Ovary (tissue), 9 donors: ENCODE results near the gene EEF2K. TPM values are rescaled to one million over a fixed set of nuclear protein-coding genes. Genes with fewer than 3 reads are reported as not detected.

ENCODE experiments used
- DNase-seq, 5 donors: peaks; one replicate each; pipeline ENCODE4 v3.0.0-alpha.2; 2019 to 2020
- H3K27ac ChIP-seq, 2 donors: fragments of 200-600 bp; one replicate each; pipeline versions ENCODE4 v1.5.1 to v1.8.0; 2019 to 2022
- H3K27me3 ChIP-seq: fragments of 200-600 bp; one replicate; pipeline ENCODE4 v1.8.0; 2022
- H3K36me3 ChIP-seq: fragments of 200-600 bp; sonication (generic); one replicate; pipeline ENCODE4 v1.5.1; 2019
- H3K4me1 ChIP-seq: one replicate; pipeline ENCODE4 v1.8.1; 2013; ENCODE audit warnings: mild to moderate bottlenecking, moderate library complexity; ENCODE audit not compliant: insufficient read depth
- H3K4me3 ChIP-seq: fragments of 200-600 bp; sonication (generic); one replicate; pipeline ENCODE4 v1.5.1; 2017
- H3K9me3 ChIP-seq, 2 donors: fragments of 200-600 bp in 1 of 2; sonication (generic) in 1 of 2; one replicate each; pipeline versions ENCODE4 v1.5.1 to v1.8.1; 2013 to 2019; ENCODE audit warnings: mild to moderate bottlenecking in 1 of 2, moderate library complexity in 1 of 2
- CTCF ChIP-seq, 3 donors: fragments of 450-650 bp in 2 of 3; fragments of 200-600 bp in 1 of 3; IDR thresholded peaks; one replicate each; pipeline versions ENCODE4 v1.5.1 to v1.8.0; 2016 to 2022; ENCODE audit warnings: antibody characterized with exemption in 3 of 3, mild to moderate bottlenecking in 1 of 3
- EP300 ChIP-seq: sonication (generic); formaldehyde crosslinking; IDR thresholded peaks from one replicate; pipeline ENCODE4 v1.6.1; 2017; ENCODE audit warnings: antibody characterized with exemption
- POLR2A ChIP-seq: fragments of 450-650 bp; IDR thresholded peaks from one replicate; pipeline ENCODE4 v1.6.1; 2017; ENCODE audit warnings: antibody characterized with exemption, mild to moderate bottlenecking, moderate library complexity
- WGBS, 3 donors: extraction: QIAGEN DNeasy Blood & Tissue Kit in 1 of 3; methylation state at CpG; one replicate each; pipeline versions ENCODE4 v1.1.5 to v1.1.7; 2013 to 2017; 5-methylcytosine and 5-hydroxymethylcytosine counted together
- intact Hi-C, 4 donors: fragments of 100-400 bp; cut with DNase I; formaldehyde crosslinking; loops; one replicate each; pipeline versions ENCODE4 v1.11.0 to v1.15.1; 2022 to 2023
- polyA plus RNA-seq, 2 donors: library from polyadenylated mRNA; stranded (reverse); fragments of 200-250 nt in 1 of 2; fragments of 350-450 nt in 1 of 2; fragmentation: Illumina TruSeq in 1 of 2; extraction: RNeasy Lipid Tissue Mini Kit (QIAGEN cat#74804) in 1 of 2; gene quantifications; one replicate each; pipeline ENCODE4 v1.2.3, GENCODE V29; 2013 to 2014
- total RNA-seq, 7 donors: library from RNA; depleted of rRNA in 2 of 7; stranded (reverse); fragments of >200 nt in 2 of 7; fragmentation: NEBNext Ultra II Directional in 3 of 7; extraction: Animal tissue kit (Norgen Biotek cat#: 25700) in 3 of 7; gene quantifications; one replicate each; pipeline versions ENCODE4 v1.1.0 to v1.2.4, GENCODE V29; 2016 to 2023
- donor health status: DM: no; HTN: no; CAD: no; lungs with moderate emphysema.
- donor health status: DM: no; HTN: no; CAD: no.
- donor health status: Bipolar disorder and iron deficiency.
- donor health status: DM: yes; HTN: yes; CAD: no.
- donor health status: DM: no; HTN: no; CAD: no.
- donor health status: DM: yes; HTN: yes; CAD: no.

Gene EEF2K
- total and polyA plus RNA-seq, 9 donors, result 8.1 to 37.6 (median 26.0) TPM

DNA sequence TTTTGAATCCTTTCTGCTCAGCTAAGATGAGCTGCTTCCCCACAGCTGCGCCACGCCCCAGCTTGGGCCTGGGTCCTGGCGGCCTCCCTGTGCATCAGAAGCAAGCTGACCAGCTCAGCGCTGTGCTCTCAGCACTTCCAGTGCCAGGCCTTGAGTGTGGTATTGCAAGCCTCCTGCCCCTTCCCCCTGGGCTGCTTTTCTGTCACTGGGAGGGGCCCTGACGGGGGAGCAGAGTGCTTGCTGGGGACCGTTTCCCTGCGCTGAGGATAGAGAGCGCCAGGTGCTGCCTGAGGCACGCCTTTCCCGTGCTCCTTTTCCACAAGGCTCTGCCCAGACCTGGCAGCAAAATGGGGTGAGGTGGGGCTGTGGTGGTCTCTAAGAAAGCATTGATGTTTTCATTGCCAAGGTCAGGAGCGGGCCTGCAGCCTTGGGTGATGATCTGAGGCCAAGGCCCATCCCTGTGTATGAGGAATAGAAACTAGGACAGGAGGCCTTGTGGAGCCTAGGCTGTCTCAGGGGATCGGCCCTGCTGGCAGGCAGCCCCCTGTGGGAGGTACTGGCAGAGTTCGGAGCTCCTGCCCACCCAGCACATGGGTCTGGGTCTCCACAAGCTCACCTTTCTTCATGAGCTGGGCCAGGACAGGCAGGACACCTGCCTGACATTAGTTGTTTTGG is 120.8 kb downstream of the EEF2K start:
- Histone ChIP-seq H3K27me3 (no peaks in the 10 kb centered on the region), H3K4me3 (no peak overlapping the region), H3K27ac (no peak overlapping the region), H3K9me3 (no peaks in the 10 kb centered on the region), H3K36me3 (no peaks in the 10 kb centered on the region), H3K4me1 (no peaks in the 10 kb centered on the region)
- 77 to 89% (median 78%) methylated on average over 13 of the region's 13 CpGs for WGBS, 3 donors
- intact Hi-C loops, result loop anchor here in 2 of 4 donors (10.0 kb wide), 2 partner anchors 98 to 1172 kb away; partner anchors contain the start of genes DNAH3 (in 1 of the 2) and LDAF1 (in 1 of the 2)
- no peak for DNase-seq
- TF ChIP-seq POLR2A (no peak), CTCF (IDR thresholded peaks at IDR 0.05) (no peak), EP300 (no peak)

DNA sequence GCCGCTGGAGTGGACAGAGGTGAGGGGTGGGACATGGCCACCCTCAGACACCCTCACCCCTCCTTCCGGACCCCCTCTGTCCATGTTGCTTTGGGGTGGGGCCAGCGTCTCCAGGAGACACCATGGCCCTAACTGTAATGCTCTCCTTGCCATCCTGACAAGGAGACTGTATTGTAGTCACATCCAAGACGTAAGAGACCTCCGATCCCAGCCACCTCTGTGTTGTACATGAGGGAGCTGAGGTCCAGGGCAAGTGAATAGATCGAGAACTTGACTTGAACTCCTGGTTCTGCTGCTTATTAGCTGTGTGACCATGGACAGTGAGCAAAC is 121.3 kb downstream of the EEF2K start:
- no peak for DNase-seq
- TF ChIP-seq EP300, result no peak
- Histone ChIP-seq H3K4me1 (no peaks in the 10 kb centered on the region), H3K27me3 (no peaks in the 10 kb centered on the region), H3K9me3 (no peaks in the 10 kb centered on the region), H3K36me3 (no peaks in the 10 kb centered on the region), H3K27ac (no peak overlapping the region), H3K4me3 (no peak overlapping the region)
- intact Hi-C loops, result loop anchor here in 2 of 4 donors (10.0 kb wide), 2 partner anchors 97 to 1173 kb away; partner anchors contain the start of genes DNAH3 (in 1 of the 2) and LDAF1 (in 1 of the 2)
- WGBS, 3 donors, result 94 to 95% (median 94%) methylated on average over 6 of the region's 6 CpGs

- Histone ChIP-seq H3K4me3 (no peak overlapping the region), H3K27ac (no peak overlapping the region), H3K27me3 (no peaks in the 10 kb centered on the region), H3K4me1 (no peaks in the 10 kb centered on the region), H3K9me3 (no peaks in the 10 kb centered on the region), H3K36me3 (no peaks in the 10 kb centered on the region)
- intact Hi-C loops, result loop anchor here in 2 of 4 donors (10.0 kb wide), 2 partner anchors 97 to 1173 kb away; partner anchors contain the start of genes DNAH3 (in 1 of the 2) and LDAF1 (in 1 of the 2)
- WGBS, 3 donors, result 85 to 88% (median 88%) methylated on average over 10 of the region's 10 CpGs
- TF ChIP-seq POLR2A (no peak), EP300 (no peak), CTCF (IDR thresholded peaks at IDR 0.05) (no peak)
- no peak for DNase-seq
Observed at GRCh38 chr16:22328081-22328725, 122.1 kb downstream of the EEF2K start.

- WGBS, 3 donors, result 92 to 95% (median 93%) methylated on average over 9 of the region's 9 CpGs
- H3K27ac ChIP-seq, result no peak overlapping the region
- TF ChIP-seq EP300, result no peak
- TF ChIP-seq POLR2A, result no peak
- no peak for TF ChIP-seq CTCF (IDR thresholded peaks at IDR 0.05)
- H3K9me3 ChIP-seq, result no peaks in the 10 kb centered on the region
- H3K4me1 ChIP-seq, result no peaks in the 10 kb centered on the region
- H3K36me3 ChIP-seq, result no peaks in the 10 kb centered on the region
- no peak overlapping the region for H3K4me3 ChIP-seq
- intact Hi-C loops, result loop anchor here in 2 of 4 donors (10.0 kb wide), 2 partner anchors 96 to 1174 kb away; partner anchors contain the start of genes DNAH3 (in 1 of the 2) and LDAF1 (in 1 of the 2)
- H3K27me3 ChIP-seq, result no peaks in the 10 kb centered on the region
- no peak for DNase-seq
Observed at GRCh38 chr16:22329199-22329695, 123.2 kb downstream of the EEF2K start.
